GM12873 (cell line): ENCODE data around the gene TMC6.

Experiments
- CTCF ChIP-seq: IDR thresholded peaks from 2 replicates; pipeline ENCODE4 v1.5.1; 2012; ENCODE audit warnings: low read depth, mild to moderate bottlenecking, moderate library complexity, low read length, control low read depth; ENCODE audit not compliant: insufficient read depth; ENCODE audit errors: missing control alignments

The TMC6 gene

GRCh38 chr17:78146881-78147280, 18.3 kb upstream of the TMC6 start:
- no peak for TF ChIP-seq CTCF

- no peak for TF ChIP-seq CTCF
Observed at GRCh38 chr17:78146471-78146869, 17.9 kb upstream of the TMC6 start.

- no peak for TF ChIP-seq CTCF
Observed at GRCh38 chr17:78144736-78145641, 16.4 kb upstream of the TMC6 start.

- TF ChIP-seq CTCF = no peak
Observed at GRCh38 chr17:78144147-78144719, 15.7 kb upstream of the TMC6 start.

- no peak for TF ChIP-seq CTCF
Observed at GRCh38 chr17:78143214-78144146, 14.9 kb upstream of the TMC6 start.

- no peak for TF ChIP-seq CTCF
Observed at GRCh38 chr17:78142119-78142861, 13.7 kb upstream of the TMC6 start.
